SK-N-SH (cell line): Measurements from ENCODE around the gene SUPT3H. TPM values are rescaled to one million over a fixed set of nuclear protein-coding genes. Genes with fewer than 3 reads are reported as not detected.
A peak's percentile ranks its signal among the peaks of the same experiment; 100 is the strongest.

Experiments used
- CTCF ChIA-PET: fragments of 300-600, 350-600 bp; formaldehyde crosslinking; extraction: SDS; loops from one replicate; lab custom pipeline; 2021; lab: Yijun Ruan, JAX
- POLR2A ChIA-PET: fragments of 350-600 bp; sonication (Branson Sonifier 250); formaldehyde crosslinking; extraction: SDS; loops from one replicate; lab custom pipeline; 2020; ENCODE audit warnings: antibody characterized with exemption, inconsistent platforms; lab: Yijun Ruan, JAX
- DNase-seq: peaks from one replicate; pipeline ENCODE4 v3.0.0; 2012
- H2AFZ ChIP-seq: fragments of 200-600 bp; sonication (generic); 2 replicates; pipeline ENCODE4 v1.8.1; 2016; ENCODE audit warnings: antibody characterized with exemption, mild to moderate bottlenecking, low read depth
- H3F3A ChIP-seq: fragments of 200-600 bp; sonication (generic); replicated peaks from 2 replicates; pipeline ENCODE3; 2016; ENCODE audit warnings: antibody characterized with exemption, mild to moderate bottlenecking; ENCODE audit not compliant: insufficient read depth
- H3K27ac ChIP-seq, 2 experiments: fragments of 200-500 bp in 1 of 2; fragments of 200-600 bp in 1 of 2; sonication (Bioruptor generic) in 1 of 2; sonication (generic), shearing (Covaris generic) in 1 of 2; 2 replicates each; pipeline versions ENCODE4 v1.5.1 to v1.6.1; 2014 to 2016; ENCODE audit warnings: low read depth in 2 of 2, inconsistent platforms in 1 of 2, low read length in 1 of 2, mild to moderate bottlenecking in 1 of 2, mixed read lengths in 1 of 2
- H3K27me3 ChIP-seq: fragments of 200-600 bp; sonication (generic), shearing (Covaris generic); 2 replicates; pipeline ENCODE4 v1.6.1; 2016; ENCODE audit warnings: mixed run types; ENCODE audit not compliant: insufficient read depth
- H3K36me3 ChIP-seq, 2 experiments: fragments of 200-500 bp in 1 of 2; fragments of 200-600 bp in 1 of 2; sonication (Bioruptor generic) in 1 of 2; sonication (generic) in 1 of 2; replicated peaks in 1 of 2; 2 replicates each; pipeline versions ENCODE3 to v1.5.1; 2014 to 2016; ENCODE audit warnings: low read length in 1 of 2, mild to moderate bottlenecking in 1 of 2; ENCODE audit not compliant: insufficient read depth in 2 of 2, control insufficient read depth in 1 of 2
- H3K4me1 ChIP-seq, 2 experiments: fragments of 200-500 bp in 1 of 2; fragments of 200-600 bp in 1 of 2; sonication (Bioruptor generic) in 1 of 2; sonication (generic), shearing (Covaris generic) in 1 of 2; 2 replicates each; pipeline versions ENCODE4 v1.5.1 to v1.6.1; 2014 to 2016; ENCODE audit warnings: low read depth in 1 of 2, low read length in 1 of 2, mixed run types in 1 of 2; ENCODE audit not compliant: insufficient read depth in 2 of 2, control insufficient read depth in 1 of 2
- H3K4me2 ChIP-seq: fragments of 200-600 bp; sonication (generic), shearing (Covaris generic); 2 replicates; pipeline ENCODE4 v1.6.1; 2017; ENCODE audit warnings: mixed run types
- H3K4me3 ChIP-seq, 2 experiments: fragments of 200-500 bp in 1 of 2; fragments of 200-600 bp in 1 of 2; sonication (Bioruptor generic) in 1 of 2; sonication (generic), shearing (Covaris generic) in 1 of 2; 2 replicates each; pipeline versions ENCODE4 v1.5.1 to v1.8.1; 2014 to 2016; ENCODE audit warnings: low read depth in 2 of 2, inconsistent platforms in 1 of 2, low read length in 1 of 2, mild to moderate bottlenecking in 1 of 2, mixed read lengths in 1 of 2, moderate library complexity in 1 of 2
- H3K79me2 ChIP-seq: fragments of 200-600 bp; sonication (generic); 2 replicates; pipeline ENCODE4 v1.8.1; 2017; ENCODE audit warnings: mild to moderate bottlenecking; ENCODE audit not compliant: insufficient read depth
- H3K9ac ChIP-seq: fragments of 200-600 bp; sonication (generic); 2 replicates; pipeline ENCODE4 v1.6.1; 2017; ENCODE audit warnings: mixed run types
- H3K9me2 ChIP-seq: fragments of 200-600 bp; sonication (generic); 2 replicates; pipeline ENCODE4 v1.6.1; 2017; ENCODE audit warnings: mixed run types
- H3K9me3 ChIP-seq: fragments of 200-600 bp; sonication (generic); 2 replicates; pipeline ENCODE4 v1.6.1; 2017; ENCODE audit warnings: mixed run types, mild to moderate bottlenecking, moderate library complexity
- H4K20me1 ChIP-seq: fragments of 200-600 bp; sonication (generic); 2 replicates; pipeline ENCODE4 v1.6.1; 2017; ENCODE audit warnings: mild to moderate bottlenecking, mixed run types; ENCODE audit not compliant: insufficient read depth
- CTCF ChIP-seq: fragments of 200-600 bp; sonication (generic); IDR thresholded peaks from 2 replicates; pipeline ENCODE4 v1.6.1; 2017; ENCODE audit warnings: antibody characterized with exemption, mild to moderate bottlenecking, moderate library complexity
- ELF1 ChIP-seq: IDR thresholded peaks from 2 replicates; pipeline ENCODE4 v1.4.0; 2012
- JUND ChIP-seq: IDR thresholded peaks from 2 replicates; pipeline ENCODE4 v1.4.0; 2012
- MEF2A ChIP-seq: IDR thresholded peaks from 2 replicates; pipeline ENCODE4 v1.4.0; 2012; ENCODE audit warnings: low read depth, borderline replicate concordance
- PBX3 ChIP-seq: IDR thresholded peaks from 2 replicates; pipeline ENCODE4; 2012
- POLR2AphosphoS5 ChIP-seq: IDR thresholded peaks from 2 replicates; pipeline ENCODE4 v1.6.1; 2012; ENCODE audit warnings: low read depth, low read length
- REST ChIP-seq: IDR thresholded peaks from 2 replicates; pipeline ENCODE4 v1.6.1; 2012; ENCODE audit warnings: mild to moderate bottlenecking, low read depth, low read length, moderate library complexity
- SMC3 ChIP-seq: IDR thresholded peaks from 2 replicates; pipeline ENCODE4 v1.6.1; 2012; ENCODE audit warnings: low read depth, low read length, improper control_type of control experiment
- TEAD4 ChIP-seq: IDR thresholded peaks from 2 replicates; pipeline ENCODE4 v1.4.0; 2012; ENCODE audit warnings: mild to moderate bottlenecking, borderline replicate concordance; ENCODE audit not compliant: insufficient read depth
- WGBS: methylation state at CpG from one replicate; pipeline ENCODE4 v1.1.6; 2017; ENCODE audit warnings: low lambda C conversion rate; 5-methylcytosine and 5-hydroxymethylcytosine counted together
- polyA plus RNA-seq, 3 experiments: library from polyadenylated mRNA; depleted of rRNA; stranded (reverse); fragments of >200 nt; gene quantifications; 2 replicates each; pipeline ENCODE4 v1.2.3, GENCODE V29; 2012

The SUPT3H gene
- polyA plus RNA-seq, 1 of the 3 experiments (the other 2 are of a cell fraction) = 10.9 TPM

- TF ChIP-seq REST (no peak), SMC3 (no peak), POLR2AphosphoS5 (no peak), ELF1 (no peak), JUND (no peak), TEAD4 (no peak)
These were observed 332.5 kb downstream of the SUPT3H start (continued) for GRCh38 chr6:45045253-45045601.

- H3K4me2 ChIP-seq = no peak overlapping the region
- CTCF ChIA-PET = interaction anchor here (0.6 to 1.5 kb wide), 2 partner anchors 14 to 189 kb away, joined by 3 read pairs; no protein-coding TSS in a partner anchor
- H4K20me1 ChIP-seq = no peaks in the 10 kb centered on the region
- 79% methylated on average over 2 of the region's 2 CpGs for WGBS
- H3K36me3 ChIP-seq = no peaks in the 10 kb centered on the region
- no peaks in the 10 kb centered on the region for H3K9me3 ChIP-seq
- H3K9ac ChIP-seq = no peak overlapping the region
- POLR2A ChIA-PET = no interaction called here
- no peak for DNase-seq
- peaks cover 4% of the 10 kb centered on the region for H3F3A ChIP-seq
- H3K9me2 ChIP-seq = no peaks in the 10 kb centered on the region
- no peak for TF ChIP-seq CTCF
- 0 out of 2 replicates have a peak, but pooled peaks have one; percentile 6 for TF ChIP-seq PBX3
- TF ChIP-seq TEAD4 = no peak
- no peak for TF ChIP-seq MEF2A
- H3K79me2 ChIP-seq = no peaks in the 10 kb centered on the region
- no peaks in the 10 kb centered on the region for H3K4me1 ChIP-seq
- 0 out of 4 replicates have a peak overlapping the region, but pooled peaks of 1 of the 2 experiments have one; percentile 1 for H3K27ac ChIP-seq
- H3K4me3 ChIP-seq = no peak overlapping the region
- no peaks in the 10 kb centered on the region for H3K27me3 ChIP-seq
- no peak overlapping the region for H2AFZ ChIP-seq
These were observed 333.1 kb downstream of the SUPT3H start for GRCh38 chr6:45044510-45045252.
